ENCODE measurements around the gene CYTH3. TPM values are rescaled to one million over a fixed set of nuclear protein-coding genes. Genes with fewer than 3 reads are reported as not detected.

CYTH3 gene
- total RNA-seq, 1 experiment from 2014 or later = 16.7 TPM

- H3K27me3 ChIP-seq (ENCODE audit: insufficient read depth, low read length) = no peaks in the 10 kb centered on the region
- no peaks in the 10 kb centered on the region for H3K9me2 ChIP-seq (ENCODE audit: insufficient read depth)
- peaks cover 5 to 7% of the 10 kb centered on the region in 2 experiments; a peak in 3 of 4 replicates for H3K4me1 ChIP-seq (ENCODE audit: control insufficient read depth in 1 of 2, insufficient read depth in 2 of 2, low read length in 2 of 2)
- no peaks in the 10 kb centered on the region for H3K79me2 ChIP-seq (ENCODE audit: insufficient read depth, low read length)
- intact Hi-C loops (cut with micrococcal nuclease) = no loop called here
- H3K27ac ChIP-seq (ENCODE audit: low read depth, low read length) = no peak overlapping the region
- DNase-seq (ENCODE audit: low read depth, low spot score) = no peak
- no peak for ATAC-seq
- CTCF ChIA-PET = no interaction called here
- no peaks in the 10 kb centered on the region for H4K20me1 ChIP-seq (ENCODE audit: insufficient read depth)
- TF ChIP-seq CBX3 (IDR thresholded peaks at IDR 0.05; ENCODE audit: low read depth) (no peak), ZBTB33 (IDR thresholded peaks at IDR 0.05; ENCODE audit: extremely low read depth, insufficient replicate concordance, low read length) (no peak), FOSL1 (IDR thresholded peaks at IDR 0.05; ENCODE audit: low read depth) (no peak)
- H3K9ac ChIP-seq (ENCODE audit: low read length) = no peak overlapping the region
- H3K36me3 ChIP-seq (ENCODE audit: control insufficient read depth in 1 of 2, insufficient read depth in 2 of 2, low read length in 2 of 2) = no peaks in the 10 kb centered on the region; a peak in 1 of 4 replicates
- no TSS peak for BruUV-seq (replicated peaks)
- no peak overlapping the region for H3K4me3 ChIP-seq (replicated peaks in 1 of 2; ENCODE audit: low read depth in 1 of 2, low read length in 2 of 2)
- no peak overlapping the region for H2AFZ ChIP-seq (ENCODE audit: low read depth, low read length, poor library complexity, severe bottlenecking)
- RAD21 ChIA-PET (ENCODE audit: low non-redundant PET in 1 of 2, low total read pairs in 2 of 2, uncharacterized antibody in 2 of 2, unreplicated experiment in 2 of 2) = no interaction called here
- H3K9me3 ChIP-seq (ENCODE audit: control insufficient read depth in 1 of 2, insufficient read depth in 1 of 2, low read depth in 1 of 2, low read length in 2 of 2) = no peaks in the 10 kb centered on the region
- POLR2A ChIA-PET = no interaction called here
- H3K4me2 ChIP-seq (ENCODE audit: low read length) = no peak overlapping the region
These were observed 100.7 kb downstream of the CYTH3 start for GRCh38 chr7:6171532-6172223.

- ChIA-PET RAD21 (ENCODE audit: low non-redundant PET in 1 of 2, low total read pairs in 2 of 2, uncharacterized antibody in 2 of 2, unreplicated experiment in 2 of 2) (no interaction called here), CTCF (no interaction called here), POLR2A (no interaction called here)
- Histone ChIP-seq H3K9me3 (ENCODE audit: control insufficient read depth in 1 of 2, insufficient read depth in 1 of 2, low read depth in 1 of 2, low read length in 2 of 2) (no peaks in the 10 kb centered on the region), H3K4me2 (ENCODE audit: low read length) (no peak overlapping the region), H3K27me3 (ENCODE audit: insufficient read depth, low read length) (no peaks in the 10 kb centered on the region), H3K9ac (ENCODE audit: low read length) (no peak overlapping the region), H2AFZ (ENCODE audit: low read depth, low read length, poor library complexity, severe bottlenecking) (no peak overlapping the region), H3K27ac (ENCODE audit: low read depth, low read length) (no peak overlapping the region), H3K9me2 (ENCODE audit: insufficient read depth) (no peaks in the 10 kb centered on the region), H3K79me2 (ENCODE audit: insufficient read depth, low read length) (no peaks in the 10 kb centered on the region), H4K20me1 (ENCODE audit: insufficient read depth) (no peaks in the 10 kb centered on the region), H3K36me3 (ENCODE audit: control insufficient read depth in 1 of 2, insufficient read depth in 2 of 2, low read length in 2 of 2) (no peaks in the 10 kb centered on the region; a peak in 1 of 4 replicates), H3K4me1 (ENCODE audit: control insufficient read depth in 1 of 2, insufficient read depth in 2 of 2, low read length in 2 of 2) (peaks cover 3 to 5% of the 10 kb centered on the region in 2 experiments; a peak in 3 of 4 replicates), H3K4me3 (replicated peaks in 1 of 2; ENCODE audit: low read depth in 1 of 2, low read length in 2 of 2) (no peak overlapping the region)
- no TSS peak for BruUV-seq (replicated peaks)
- ATAC-seq (no peak), DNase-seq (ENCODE audit: low read depth, low spot score) (no peak)
- intact Hi-C loops (cut with micrococcal nuclease) = no loop called here
- TF ChIP-seq EZH2 (IDR thresholded peaks at IDR 0.05) = no peak
- no peak for TF ChIP-seq SIN3A (IDR thresholded peaks at IDR 0.05; ENCODE audit: low read depth)
- no peak for TF ChIP-seq CBX3 (IDR thresholded peaks at IDR 0.05; ENCODE audit: low read depth)
- no peak for TF ChIP-seq ZBTB33 (IDR thresholded peaks at IDR 0.05; ENCODE audit: extremely low read depth, insufficient replicate concordance, low read length)
- no peak for TF ChIP-seq FOSL1 (IDR thresholded peaks at IDR 0.05; ENCODE audit: low read depth)
- no peak for TF ChIP-seq CEBPB (IDR thresholded peaks at IDR 0.05; ENCODE audit: low read depth)
- no peak for TF ChIP-seq SP1 (IDR thresholded peaks at IDR 0.05; ENCODE audit: low read depth)
- TF ChIP-seq POLR2AphosphoS5 (IDR thresholded peaks at IDR 0.05; ENCODE audit: low read depth, low read length) = no peak
- TF ChIP-seq CTCF (IDR thresholded peaks at IDR 0.05 in 2 of 3, conservative IDR thresholded peaks at IDR 0.05 in 1 of 3; ENCODE audit: borderline replicate concordance in 1 of 3, insufficient read depth in 1 of 3, low read depth in 2 of 3, low read length in 2 of 3) = no peak
- no peak for TF ChIP-seq ZNF274 (IDR thresholded peaks at IDR 0.05; ENCODE audit: low read depth, low read length)
These were observed 101.6 kb downstream of the CYTH3 start for GRCh38 chr7:6170571-6171531.
